ENCODE results near the gene TSC2. TPM values are rescaled to one million over a fixed set of nuclear protein-coding genes. Genes with fewer than 3 reads are reported as not detected.

Gene TSC2
- total and polyA plus RNA-seq, 4 donors = 23.3 to 51.2 (median 28.7) TPM

GRCh38 chr16:2013527-2013926 lies 34.3 kb upstream of the TSC2 start:
- H3K27ac ChIP-seq (ENCODE audit: low read depth in 1 of 2, low read length in 2 of 2) = no peak overlapping the region
- H3K9ac ChIP-seq (ENCODE audit: low read depth in 1 of 2, low read length in 2 of 2) = no peak overlapping the region
- H3K4me3 ChIP-seq (ENCODE audit: low read depth in 1 of 3, low read length in 3 of 3) = no peak overlapping the region
- no peaks in the 10 kb centered on the region for H3K27me3 ChIP-seq (ENCODE audit: control insufficient read depth in 4 of 4, insufficient read depth in 4 of 4, low read length in 3 of 4)
- TF ChIP-seq JUND (IDR thresholded peaks at IDR 0.05) (no peak), EGR1 (IDR thresholded peaks at IDR 0.05; ENCODE audit: low read depth in 2 of 2) (no peak), RAD21 (IDR thresholded peaks at IDR 0.05) (no peak), ATF3 (IDR thresholded peaks at IDR 0.05) (no peak), MAX (IDR thresholded peaks at IDR 0.05) (no peak), RXRA (IDR thresholded peaks at IDR 0.05) (no peak), GABPA (IDR thresholded peaks at IDR 0.05 in 1 of 2, conservative IDR thresholded peaks at IDR 0.05 in 1 of 2) (no peak), TAF1 (conservative IDR thresholded peaks at IDR 0.05) (no peak), YY1 (IDR thresholded peaks at IDR 0.05) (no peak), FOXA2 (IDR thresholded peaks at IDR 0.05) (no peak), REST (IDR thresholded peaks at IDR 0.05) (no peak)
- H3K9me3 ChIP-seq (ENCODE audit: control insufficient read depth in 4 of 4, low read length in 3 of 4) = no peaks in the 10 kb centered on the region
- no peaks in the 10 kb centered on the region for H3K36me3 ChIP-seq (ENCODE audit: control insufficient read depth in 4 of 4, insufficient read depth in 3 of 4, low read depth in 1 of 4, low read length in 3 of 4)
- no peak for DNase-seq (ENCODE audit: low spot score)
- 95% methylated on average over 15 of the region's 15 CpGs for WGBS
- peaks cover 0 to 13% (median 9%) of the 10 kb centered on the region in 4 donors for H3K4me1 ChIP-seq (ENCODE audit: control insufficient read depth in 4 of 4, insufficient read depth in 4 of 4, low read length in 3 of 4)

- Histone ChIP-seq H3K4me3 (ENCODE audit: low read depth in 1 of 3, low read length in 3 of 3) (no peak overlapping the region), H3K36me3 (ENCODE audit: control insufficient read depth in 4 of 4, insufficient read depth in 3 of 4, low read depth in 1 of 4, low read length in 3 of 4) (no peaks in the 10 kb centered on the region), H3K9me3 (ENCODE audit: control insufficient read depth in 4 of 4, low read length in 3 of 4) (no peaks in the 10 kb centered on the region), H3K27me3 (ENCODE audit: control insufficient read depth in 4 of 4, insufficient read depth in 4 of 4, low read length in 3 of 4) (no peaks in the 10 kb centered on the region), H3K4me1 (ENCODE audit: control insufficient read depth in 4 of 4, insufficient read depth in 4 of 4, low read length in 3 of 4) (peaks cover 7 to 14% (median 10%) of the 10 kb centered on the region in 4 donors), H3K27ac (ENCODE audit: low read depth in 1 of 2, low read length in 2 of 2) (no peak overlapping the region), H3K9ac (ENCODE audit: low read depth in 1 of 2, low read length in 2 of 2) (no peak overlapping the region)
- no peak for DNase-seq (ENCODE audit: low spot score)
- TF ChIP-seq EGR1 (IDR thresholded peaks at IDR 0.05; ENCODE audit: low read depth in 2 of 2) (no peak), MAX (IDR thresholded peaks at IDR 0.05) (no peak), HNF4G (IDR thresholded peaks at IDR 0.05) (no peak), FOXA1 (IDR thresholded peaks at IDR 0.05) (no peak), RAD21 (IDR thresholded peaks at IDR 0.05) (no peak), FOXA2 (IDR thresholded peaks at IDR 0.05) (no peak), NR2F2 (IDR thresholded peaks at IDR 0.05) (no peak), YY1 (IDR thresholded peaks at IDR 0.05) (no peak), SP1 (IDR thresholded peaks at IDR 0.05) (no peak), CTCF (IDR thresholded peaks at IDR 0.05; ENCODE audit: low read depth, low read length, missing input control) (no peak), ZBTB33 (IDR thresholded peaks at IDR 0.05) (no peak), HNF4A (conservative IDR thresholded peaks at IDR 0.05) (no peak), JUND (IDR thresholded peaks at IDR 0.05) (no peak), TAF1 (conservative IDR thresholded peaks at IDR 0.05) (no peak), REST (IDR thresholded peaks at IDR 0.05) (no peak), RXRA (IDR thresholded peaks at IDR 0.05) (no peak)
- 85% methylated on average over 24 of the region's 24 CpGs for WGBS
Measured at GRCh38 chr16:2015117-2015946, 32.5 kb upstream of the TSC2 start.

Measured in liver (tissue), 9 donors.